Thoracic aorta (tissue), 2 donors: ENCODE results near the gene LYPD4. TPM values are rescaled to one million over a fixed set of nuclear protein-coding genes. Genes with fewer than 3 reads are reported as not detected.

ENCODE experiments used
- ATAC-seq: fragments of 150-250 bp; one replicate; pipeline ENCODE4 v1.8.0; 2017; ENCODE audit warnings: low read depth; ENCODE audit not compliant: insufficient number of reproducible peaks, low FRiP score
- DNase-seq: peaks from one replicate; pipeline ENCODE4 v3.0.0-alpha.2; 2020; ENCODE audit warnings: low spot score
- H3K27ac ChIP-seq, 2 donors: fragments of 200-600 bp; sonication (generic); 1 replicate in 1 of 2; 2 replicates in 1 of 2; pipeline ENCODE4 v1.5.1; 2016; ENCODE audit warnings: mild to moderate bottlenecking in 2 of 2, moderate library complexity in 2 of 2
- H3K27me3 ChIP-seq: fragments of 200-600 bp; sonication (generic); replicated peaks from 2 replicates; pipeline ENCODE4 v1.6.0; 2016; ENCODE audit warnings: mild to moderate bottlenecking; ENCODE audit not compliant: insufficient read depth
- H3K36me3 ChIP-seq: fragments of 200-600 bp; sonication (generic); one replicate; pipeline ENCODE4 v1.5.1; 2016
- H3K4me1 ChIP-seq, 2 donors: fragments of 200-600 bp; sonication (generic); 1 replicate in 1 of 2; 2 replicates in 1 of 2; pipeline versions ENCODE4 v1.5.1 to v1.6.0; 2016; ENCODE audit warnings: low read depth in 2 of 2, mild to moderate bottlenecking in 1 of 2; ENCODE audit not compliant: control insufficient read depth in 1 of 2
- H3K4me3 ChIP-seq: fragments of 200-600 bp; sonication (generic); 2 replicates; pipeline ENCODE4 v1.5.1; 2016; ENCODE audit warnings: mild to moderate bottlenecking
- H3K9me3 ChIP-seq: fragments of 200-600 bp; sonication (generic); 2 replicates; pipeline ENCODE4 v1.5.1; 2016
- CTCF ChIP-seq: fragments of 200-600 bp; sonication (generic); IDR thresholded peaks from one replicate; pipeline ENCODE4 v1.5.1; 2019; ENCODE audit warnings: antibody characterized with exemption
- total RNA-seq, 2 donors: library from RNA; depleted of rRNA; stranded (reverse); fragments of >200 nt; gene quantifications; one replicate each; pipeline versions ENCODE4 v1.1.0 to v1.2.3, GENCODE V29; 2016

The LYPD4 gene
- total RNA-seq, result not detected

- DNase-seq, result no peak
- Histone ChIP-seq H3K27ac (no peak within 1 kb of the TSS), H3K36me3 (no peaks in the 10 kb centered on the region), H3K27me3 (no peaks in the 10 kb centered on the region), H3K4me3 (no peak within 1 kb of the TSS), H3K4me1 (no peaks in the 10 kb centered on the region), H3K9me3 (no peaks in the 10 kb centered on the region)
- ATAC-seq, result no peak
- no peak for TF ChIP-seq CTCF
Observed at GRCh38 chr19:41844601-41845000, at the start of gene LYPD4. TSS of gene LYPD4 (minus strand) at chr19:41844683. CDS start at chr19:41839285, 5,398 bp downstream.

GRCh38 chr19:41893899-41894298 is 49.4 kb upstream of the LYPD4 start:
- no peaks in the 10 kb centered on the region for H3K9me3 ChIP-seq
- ATAC-seq (no peak), DNase-seq (no peak)
- peaks cover 52% of the 10 kb centered on the region for H3K36me3 ChIP-seq
- H3K27ac ChIP-seq, result no peak overlapping the region
- no peak overlapping the region for H3K4me3 ChIP-seq
- no peaks in the 10 kb centered on the region for H3K4me1 ChIP-seq
- TF ChIP-seq CTCF, result no peak
- no peaks in the 10 kb centered on the region for H3K27me3 ChIP-seq

GRCh38 chr19:41892173-41892902 is 47.9 kb upstream of the LYPD4 start:
- Histone ChIP-seq H3K4me1 (no peaks in the 10 kb centered on the region), H3K27ac (no peak overlapping the region), H3K9me3 (no peaks in the 10 kb centered on the region), H3K27me3 (no peaks in the 10 kb centered on the region), H3K4me3 (no peak overlapping the region), H3K36me3 (peaks cover 47% of the 10 kb centered on the region)
- ATAC-seq (no peak), DNase-seq (no peak)
- no peak for TF ChIP-seq CTCF

- DNase-seq (no peak), ATAC-seq (no peak)
- Histone ChIP-seq H3K4me1 (no peaks in the 10 kb centered on the region), H3K36me3 (peaks cover 40% of the 10 kb centered on the region), H3K4me3 (no peak overlapping the region), H3K27me3 (no peaks in the 10 kb centered on the region), H3K9me3 (no peaks in the 10 kb centered on the region), H3K27ac (no peak overlapping the region)
- TF ChIP-seq CTCF, result no peak
Observed at GRCh38 chr19:41890936-41891335, 46.5 kb upstream of the LYPD4 start.

GRCh38 chr19:41889896-41890295 is 45.4 kb upstream of the LYPD4 start:
- H3K27me3 ChIP-seq, result no peaks in the 10 kb centered on the region
- DNase-seq, result no peak
- no peak for TF ChIP-seq CTCF
- no peak overlapping the region for H3K27ac ChIP-seq
- H3K4me3 ChIP-seq, result no peak overlapping the region
- peaks cover 3% of the 10 kb centered on the region in 2 donors for H3K4me1 ChIP-seq
- ATAC-seq, result no peak
- peaks cover 32% of the 10 kb centered on the region for H3K36me3 ChIP-seq
- H3K9me3 ChIP-seq, result no peaks in the 10 kb centered on the region
